Stimulated activated CD8-positive, alpha-beta memory T cell treated with anti-CD3 and anti-CD28 coated beads, Interleukin-15, amount 100 ng/mL, for 48 hours (primary cell): Measurements from ENCODE around the gene CMYA5.

Source experiments
- DNase-seq, 2 donors: peaks; one replicate each; pipeline ENCODE4 v3.0.0-alpha.2; 2020; ENCODE audit warnings: low read depth in 2 of 2

CMYA5 gene

GRCh38 chr5:79834754-79835714, 145.4 kb downstream of the CMYA5 start:
- no peak for DNase-seq

- no peak for DNase-seq
Measured at GRCh38 chr5:79837761-79838551, 148.3 kb downstream of the CMYA5 start.

DNA sequence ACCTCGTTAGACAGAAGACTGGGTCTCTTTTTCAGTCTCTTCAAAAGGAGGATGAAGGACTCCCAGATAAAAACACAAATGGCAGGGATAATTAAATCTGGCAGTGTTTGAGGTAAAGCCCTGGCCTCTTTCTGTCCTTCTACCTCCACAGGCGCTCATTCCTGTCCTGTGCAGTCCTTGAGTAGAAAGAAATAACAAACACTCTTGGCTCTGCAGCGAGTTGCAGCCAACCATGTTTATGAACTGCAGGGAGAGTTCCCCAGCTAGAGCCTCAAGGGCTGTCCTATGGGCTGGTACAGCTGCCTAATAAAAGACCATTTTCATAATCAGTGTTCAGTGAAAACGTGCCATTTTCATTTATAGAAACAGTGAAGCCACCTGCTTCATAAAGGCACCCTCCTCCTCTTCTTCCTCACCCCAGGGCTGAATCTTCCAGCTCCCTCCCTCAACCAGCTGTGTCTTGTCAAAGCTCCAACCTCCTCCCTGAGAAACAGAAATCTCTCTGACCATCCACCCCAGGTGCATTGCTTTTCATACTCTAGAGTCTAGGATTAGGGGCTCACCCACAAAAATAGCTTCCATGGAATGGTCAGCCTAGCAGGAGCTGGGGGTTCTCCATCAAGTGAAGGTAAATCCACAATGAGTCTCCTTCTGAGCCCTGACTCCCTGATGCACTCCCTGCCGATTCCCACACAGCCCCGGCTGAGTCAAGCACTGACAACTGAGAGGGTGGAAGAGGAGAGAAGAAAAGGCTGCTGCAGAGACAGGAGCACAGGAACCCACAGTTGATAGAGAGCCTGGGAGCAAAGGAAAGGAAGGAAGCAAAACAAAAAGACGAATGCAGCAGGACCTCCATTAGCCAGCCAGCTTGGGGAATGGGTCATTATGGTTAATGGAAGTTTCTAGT, 150.7 kb downstream of the CMYA5 start:
- DNase-seq, result no peak

DNA sequence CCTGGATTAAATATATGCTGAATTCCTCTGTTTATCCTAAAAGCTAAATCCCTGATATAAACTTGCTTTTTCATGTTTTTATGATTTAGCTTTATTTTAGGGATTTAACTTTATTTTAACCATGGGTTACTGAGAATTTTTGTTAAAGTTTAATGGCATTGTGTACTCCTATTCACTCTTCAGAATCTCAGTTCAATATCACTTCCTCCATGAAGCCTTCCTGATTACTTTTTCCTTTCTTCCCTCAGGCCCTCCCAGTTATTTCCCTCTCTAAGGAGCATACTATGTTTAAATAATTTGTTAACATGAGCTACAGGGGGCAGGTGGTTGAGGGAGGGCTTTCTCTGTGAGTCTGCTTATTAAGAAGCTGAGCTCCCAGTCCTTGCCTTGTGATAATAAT, 151.5 kb downstream of the CMYA5 start:
- DNase-seq, result no peak

DNA sequence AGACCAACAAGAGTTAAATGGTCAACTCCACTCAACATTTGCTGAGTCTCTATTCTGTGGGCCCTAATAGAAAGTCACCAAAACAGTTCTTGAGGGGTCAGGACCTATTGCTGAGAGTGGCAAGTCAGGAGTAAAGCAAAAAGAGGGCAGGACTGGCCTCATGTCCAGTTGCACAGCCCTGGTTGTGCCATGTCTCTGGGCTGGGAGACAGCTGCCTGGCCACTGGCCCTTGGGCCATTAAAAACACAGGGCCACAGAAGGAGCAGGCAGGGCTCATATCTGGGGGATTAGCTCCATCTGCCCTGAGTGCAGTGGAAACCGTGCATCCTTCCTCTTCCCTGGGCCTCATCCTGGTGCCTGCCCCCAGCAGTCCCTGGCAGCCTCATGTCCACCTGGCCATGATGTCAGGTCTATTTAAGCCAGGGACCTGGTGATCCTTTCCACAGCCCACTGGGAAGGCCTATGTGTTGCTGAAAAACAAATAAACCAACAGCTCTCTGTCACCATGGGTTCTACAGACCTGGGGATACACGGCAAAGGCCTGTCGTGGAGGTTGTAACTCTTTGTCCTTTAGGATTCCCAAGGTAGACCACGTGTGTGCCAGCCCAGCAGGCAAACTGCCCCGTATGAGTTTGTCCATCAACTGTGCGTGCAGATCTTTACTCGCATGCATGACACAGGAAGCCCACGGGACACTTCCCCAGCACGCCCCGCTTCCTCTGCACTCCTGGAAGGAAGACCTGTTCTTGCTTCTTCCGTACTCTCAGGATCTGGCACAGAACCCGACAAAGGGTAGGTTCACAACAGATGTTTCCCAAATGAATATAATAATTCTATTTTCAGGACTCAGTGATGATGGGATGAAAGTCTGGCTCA, 152.6 kb downstream of the CMYA5 start:
- DNase-seq, result no peak

- DNase-seq, result no peak
Measured at GRCh38 chr5:79842991-79843390, 153.4 kb downstream of the CMYA5 start.

DNA sequence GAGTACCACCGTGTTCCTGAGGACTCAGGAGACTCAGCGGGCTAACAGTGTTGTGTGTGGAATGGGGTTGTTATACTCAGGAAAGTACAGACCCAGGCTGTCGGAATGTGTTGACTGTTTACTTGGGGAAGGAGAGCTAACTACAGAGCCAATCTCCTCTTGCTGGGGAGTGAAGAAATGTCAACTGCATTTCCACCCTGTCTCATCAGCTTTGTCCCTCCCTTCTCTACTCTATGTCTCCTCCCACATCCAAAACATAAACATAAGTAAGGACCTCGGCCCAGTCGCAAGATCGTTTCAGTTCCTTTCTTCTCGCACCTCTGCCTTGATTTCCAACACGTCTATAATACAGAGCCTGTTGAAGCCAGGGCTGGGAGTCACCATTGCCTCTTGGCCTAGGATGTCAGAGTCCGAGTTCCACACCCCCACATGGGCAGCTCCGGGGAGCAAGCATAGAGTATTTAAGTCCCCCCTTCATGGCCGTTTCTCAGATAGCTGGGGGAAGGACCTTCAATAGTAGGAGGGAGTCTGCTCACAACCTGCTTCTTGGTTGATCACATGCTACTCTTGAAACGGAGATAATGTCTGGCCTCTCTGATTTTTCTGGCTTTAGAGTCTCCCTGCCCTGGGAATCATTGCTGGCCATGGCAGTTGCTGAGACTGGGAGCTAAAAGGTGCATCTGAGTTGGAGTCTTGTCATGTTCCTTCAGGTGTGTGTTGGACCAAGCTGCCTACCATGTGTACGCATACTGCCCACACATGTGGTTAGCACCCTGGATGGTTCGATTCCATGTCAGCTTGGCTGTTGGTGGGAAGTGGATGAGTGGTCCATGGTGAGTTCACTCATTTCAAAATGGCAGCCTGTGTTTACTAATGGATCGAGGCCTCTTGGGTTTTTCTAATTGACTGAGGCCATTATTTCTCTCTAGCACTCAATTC, 154.1 kb downstream of the CMYA5 start:
- DNase-seq, result no peak

DNA sequence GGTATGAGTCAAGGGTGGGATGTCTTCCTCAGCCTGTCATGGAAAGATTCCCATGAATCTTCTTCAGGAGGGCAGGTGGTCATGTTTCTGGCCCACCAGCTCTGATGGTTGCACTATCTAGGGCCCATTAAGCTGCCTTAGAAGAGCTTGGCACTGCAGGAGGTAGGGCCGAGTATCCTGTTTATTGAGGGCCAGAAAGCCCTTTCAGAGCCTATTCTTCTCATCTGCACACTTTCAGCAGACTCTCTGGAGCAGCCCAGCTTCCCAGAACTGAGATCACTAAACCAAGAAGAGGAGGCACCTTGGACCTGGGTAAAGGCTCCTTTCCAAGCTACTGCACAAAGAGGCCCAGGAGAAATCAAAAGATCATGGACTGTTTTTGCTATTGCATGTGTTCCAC, 154.9 kb downstream of the CMYA5 start:
- no peak for DNase-seq

- peak in 1 of 2 donors; percentile 21 for DNase-seq
Measured at GRCh38 chr5:79845448-79846197, 156.0 kb downstream of the CMYA5 start.

DNA sequence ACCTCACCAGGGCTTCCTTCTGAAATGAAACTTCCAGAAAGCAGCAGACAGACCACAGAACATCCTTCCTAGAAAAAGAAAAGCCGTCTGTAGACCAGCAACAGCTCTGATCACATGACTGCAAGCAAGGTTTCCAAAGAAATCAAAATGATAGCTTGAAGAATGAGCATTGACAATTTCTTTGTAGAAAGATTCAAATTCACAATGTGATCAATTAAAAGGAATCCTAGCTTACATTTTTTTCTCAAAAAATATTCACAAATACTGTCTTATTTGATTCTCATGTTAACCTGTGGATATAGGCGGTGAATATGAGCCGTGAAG, 156.5 kb downstream of the CMYA5 start:
- DNase-seq, result no peak

DNA sequence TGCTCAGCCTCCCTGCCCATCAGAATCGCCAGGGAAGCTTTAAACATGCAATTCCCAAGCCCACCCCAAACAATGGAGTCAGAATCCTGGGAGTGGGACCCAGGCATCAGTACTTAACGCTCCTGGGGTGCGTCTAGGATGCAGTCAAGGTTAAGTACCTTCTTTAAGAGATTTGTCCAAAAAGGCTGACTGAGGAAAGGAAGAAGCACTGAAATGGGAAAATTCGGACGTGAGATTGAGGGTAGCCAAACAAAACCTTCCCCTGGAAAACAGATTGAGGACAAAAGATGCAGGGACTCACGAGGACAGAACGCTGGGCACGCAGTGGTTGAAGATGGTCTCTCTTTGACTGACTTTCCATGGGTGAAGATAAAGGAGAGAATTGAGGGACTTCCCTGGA, 157.9 kb downstream of the CMYA5 start:
- DNase-seq, result no peak

- DNase-seq, result no peak
Measured at GRCh38 chr5:79849061-79849460, 159.4 kb downstream of the CMYA5 start.
